Medulla oblongata (tissue), 1 donor: Measurements from ENCODE around the gene TBC1D5.
"Not testable (repeated sequence)": the region's sequence is repeated elsewhere in the genome, so short reads cannot be mapped to it uniquely, and the experiment has no call there.

ENCODE experiments used
- DNase-seq: peaks from one replicate; pipeline ENCODE4 v3.0.0-alpha.2; 2015; ENCODE audit errors: extremely low spot score

The TBC1D5 gene

GRCh38 chr3:17138246-17139039 is 604.0 kb downstream of the TBC1D5 start:
- peak; percentile 19 for DNase-seq

GRCh38 chr3:17137321-17137826 is 605.1 kb downstream of the TBC1D5 start:
- DNase-seq = no peak

- DNase-seq = peak; percentile 66
Observed at GRCh38 chr3:17136136-17136721, 606.2 kb downstream of the TBC1D5 start.

- no peak for DNase-seq
Observed at GRCh38 chr3:17135696-17136095, 606.7 kb downstream of the TBC1D5 start.

GRCh38 chr3:17133632-17134545 is 608.5 kb downstream of the TBC1D5 start:
- DNase-seq = no peak

GRCh38 chr3:17132286-17133115 is 609.9 kb downstream of the TBC1D5 start:
- DNase-seq = no peak

- DNase-seq = no peak
Observed at GRCh38 chr3:17130956-17131355, 611.5 kb downstream of the TBC1D5 start.

GRCh38 chr3:17129556-17129955 is 612.9 kb downstream of the TBC1D5 start:
- no peak for DNase-seq

- not testable (repeated sequence) for DNase-seq
Observed at GRCh38 chr3:17128671-17129070, 613.8 kb downstream of the TBC1D5 start.

- DNase-seq = no peak
Observed at GRCh38 chr3:17125738-17126442, 616.5 kb downstream of the TBC1D5 start.

GRCh38 chr3:17122758-17123157 is 619.7 kb downstream of the TBC1D5 start:
- no peak for DNase-seq

GRCh38 chr3:17121336-17121735 is 621.1 kb downstream of the TBC1D5 start:
- no peak for DNase-seq

GRCh38 chr3:17120115-17120514 is 622.3 kb downstream of the TBC1D5 start:
- no peak for DNase-seq

- no peak for DNase-seq
Observed at GRCh38 chr3:17119201-17120072, 623.0 kb downstream of the TBC1D5 start.

- no peak for DNase-seq
Observed at GRCh38 chr3:17118771-17119170, 623.7 kb downstream of the TBC1D5 start.

GRCh38 chr3:17116007-17116600 is 626.3 kb downstream of the TBC1D5 start:
- no peak for DNase-seq

GRCh38 chr3:17115186-17115585 is 627.2 kb downstream of the TBC1D5 start:
- DNase-seq = no peak

- no peak for DNase-seq
Observed at GRCh38 chr3:17111586-17111985, 630.8 kb downstream of the TBC1D5 start.
